SH-SY5Y (cell line): ENCODE measurements around the gene CLOCK.

Source experiments
- GATA2 ChIP-seq: IDR thresholded peaks from 2 replicates; pipeline ENCODE4 v1.6.1; 2011; ENCODE audit warnings: mild to moderate bottlenecking, low read depth, low read length
- GATA3 ChIP-seq: IDR thresholded peaks from 2 replicates; pipeline ENCODE4 v1.6.1; 2011; ENCODE audit warnings: low read depth, mild to moderate bottlenecking, low read length, moderate library complexity

DNA sequence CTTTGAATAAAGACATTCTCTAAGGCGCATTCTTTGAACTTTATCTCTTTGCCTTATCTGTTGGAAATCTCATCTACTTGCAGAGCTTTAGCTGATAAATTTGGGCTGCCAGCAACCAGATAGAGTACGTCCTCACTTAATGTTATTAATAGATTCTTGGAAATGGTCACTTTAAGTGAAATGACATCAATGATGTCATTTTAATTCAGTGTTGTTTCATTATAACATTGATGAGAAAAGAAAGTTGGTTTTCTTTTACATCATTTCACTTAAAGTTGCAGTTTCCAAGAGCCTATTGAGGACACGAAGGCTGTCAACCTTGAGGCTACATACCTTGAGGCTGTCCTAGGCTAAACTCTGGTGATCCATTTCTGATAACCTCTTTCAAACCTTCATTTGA lies 141.6 kb downstream of the CLOCK start:
- no peak for TF ChIP-seq GATA2
- TF ChIP-seq GATA3, result no peak
